ENCODE results near the gene SIRPD. TPM values are rescaled to one million over a fixed set of nuclear protein-coding genes. Genes with fewer than 3 reads are reported as not detected.

Gene SIRPD
- total and polyA plus RNA-seq, 2 of the 13 experiments (the other 11 are each of a cell fraction or from before 2014, with no cell fraction given), result not detected

DNA sequence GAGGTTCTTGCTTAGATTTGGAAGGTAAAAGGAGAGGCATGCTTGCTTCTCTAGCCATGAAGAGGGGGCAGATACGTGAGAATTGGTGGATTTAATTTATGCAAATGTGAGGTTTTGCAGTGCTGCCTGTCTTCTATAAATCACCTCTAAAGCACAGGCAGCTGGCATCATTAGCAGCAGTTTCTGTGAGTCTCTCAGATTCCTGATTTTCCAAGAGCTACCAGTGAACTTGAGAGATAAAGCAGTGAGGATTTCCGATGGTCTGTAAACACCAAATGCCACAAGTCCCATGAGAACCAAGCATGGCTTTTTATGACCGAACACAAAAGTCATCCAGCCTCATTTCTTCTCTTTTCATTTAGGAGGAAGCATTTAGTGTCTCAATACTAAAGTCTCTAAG, 63.1 kb downstream of the SIRPD start:
- FAIRE-seq (no peak), ATAC-seq (no peak), DNase-seq (ENCODE audit: low spot score) (no peak)
- BruUV-seq (replicated peaks), result no TSS peak
- no peak for TF ChIP-seq SALL2 (CRISPR knock-in tag; IDR thresholded peaks at IDR 0.05)
- no peak for TF ChIP-seq CHD4 (IDR thresholded peaks at IDR 0.05; ENCODE audit: borderline replicate concordance, low read length)
- TF ChIP-seq, protein P1, sequence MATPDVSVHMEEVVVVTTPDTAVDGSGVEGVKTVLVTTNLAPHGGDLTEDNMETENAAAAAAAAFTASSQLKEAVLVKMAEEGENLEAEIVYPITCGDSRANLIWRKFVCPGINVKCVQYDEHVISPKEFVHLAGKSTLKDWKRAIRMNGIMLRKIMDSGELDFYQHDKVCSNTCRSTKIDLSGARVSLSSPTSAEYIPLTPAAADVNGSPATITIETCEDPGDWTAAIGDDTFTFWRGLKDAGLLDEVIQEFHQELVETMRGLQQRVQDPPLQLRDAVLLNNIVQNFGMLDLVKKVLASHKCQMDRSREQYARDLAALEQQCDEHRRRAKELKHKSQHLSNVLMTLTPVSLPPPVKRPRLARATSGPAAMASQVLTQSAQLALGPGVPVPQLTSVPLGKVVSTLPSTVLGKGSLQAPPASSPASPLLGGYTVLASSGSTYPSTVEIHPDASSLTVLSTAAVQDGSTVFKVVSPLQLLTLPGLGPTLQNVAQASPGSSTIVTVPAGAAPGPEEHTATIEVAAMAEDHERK (CRISPR knock-in tag; IDR thresholded peaks at IDR 0.05; ENCODE audit: low read depth), result no peak
- TF ChIP-seq RBM39 (IDR thresholded peaks at IDR 0.05; ENCODE audit: low read depth, low read length, poor library complexity, severe bottlenecking), result no peak
- TF ChIP-seq FOXA1 (IDR thresholded peaks at IDR 0.05), result no peak
- no peak for TF ChIP-seq FOXA1 (CRISPR knock-in tag; IDR thresholded peaks at IDR 0.05)
- TF ChIP-seq, protein P2, sequence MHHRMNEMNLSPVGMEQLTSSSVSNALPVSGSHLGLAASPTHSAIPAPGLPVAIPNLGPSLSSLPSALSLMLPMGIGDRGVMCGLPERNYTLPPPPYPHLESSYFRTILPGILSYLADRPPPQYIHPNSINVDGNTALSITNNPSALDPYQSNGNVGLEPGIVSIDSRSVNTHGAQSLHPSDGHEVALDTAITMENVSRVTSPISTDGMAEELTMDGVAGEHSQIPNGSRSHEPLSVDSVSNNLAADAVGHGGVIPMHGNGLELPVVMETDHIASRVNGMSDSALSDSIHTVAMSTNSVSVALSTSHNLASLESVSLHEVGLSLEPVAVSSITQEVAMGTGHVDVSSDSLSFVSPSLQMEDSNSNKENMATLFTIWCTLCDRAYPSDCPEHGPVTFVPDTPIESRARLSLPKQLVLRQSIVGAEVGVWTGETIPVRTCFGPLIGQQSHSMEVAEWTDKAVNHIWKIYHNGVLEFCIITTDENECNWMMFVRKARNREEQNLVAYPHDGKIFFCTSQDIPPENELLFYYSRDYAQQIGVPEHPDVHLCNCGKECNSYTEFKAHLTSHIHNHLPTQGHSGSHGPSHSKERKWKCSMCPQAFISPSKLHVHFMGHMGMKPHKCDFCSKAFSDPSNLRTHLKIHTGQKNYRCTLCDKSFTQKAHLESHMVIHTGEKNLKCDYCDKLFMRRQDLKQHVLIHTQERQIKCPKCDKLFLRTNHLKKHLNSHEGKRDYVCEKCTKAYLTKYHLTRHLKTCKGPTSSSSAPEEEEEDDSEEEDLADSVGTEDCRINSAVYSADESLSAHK (CRISPR knock-in tag; IDR thresholded peaks at IDR 0.05; ENCODE audit: borderline replicate concordance), result no peak
- no peak for TF ChIP-seq HNRNPUL1 (IDR thresholded peaks at IDR 0.05; ENCODE audit: low read depth, low read length)
- TF ChIP-seq ZBTB1 (CRISPR knock-in tag; IDR thresholded peaks at IDR 0.05; ENCODE audit: borderline replicate concordance), result no peak
- TF ChIP-seq NFYC (CRISPR knock-in tag; IDR thresholded peaks at IDR 0.05), result no peak
- TF ChIP-seq, protein P3, sequence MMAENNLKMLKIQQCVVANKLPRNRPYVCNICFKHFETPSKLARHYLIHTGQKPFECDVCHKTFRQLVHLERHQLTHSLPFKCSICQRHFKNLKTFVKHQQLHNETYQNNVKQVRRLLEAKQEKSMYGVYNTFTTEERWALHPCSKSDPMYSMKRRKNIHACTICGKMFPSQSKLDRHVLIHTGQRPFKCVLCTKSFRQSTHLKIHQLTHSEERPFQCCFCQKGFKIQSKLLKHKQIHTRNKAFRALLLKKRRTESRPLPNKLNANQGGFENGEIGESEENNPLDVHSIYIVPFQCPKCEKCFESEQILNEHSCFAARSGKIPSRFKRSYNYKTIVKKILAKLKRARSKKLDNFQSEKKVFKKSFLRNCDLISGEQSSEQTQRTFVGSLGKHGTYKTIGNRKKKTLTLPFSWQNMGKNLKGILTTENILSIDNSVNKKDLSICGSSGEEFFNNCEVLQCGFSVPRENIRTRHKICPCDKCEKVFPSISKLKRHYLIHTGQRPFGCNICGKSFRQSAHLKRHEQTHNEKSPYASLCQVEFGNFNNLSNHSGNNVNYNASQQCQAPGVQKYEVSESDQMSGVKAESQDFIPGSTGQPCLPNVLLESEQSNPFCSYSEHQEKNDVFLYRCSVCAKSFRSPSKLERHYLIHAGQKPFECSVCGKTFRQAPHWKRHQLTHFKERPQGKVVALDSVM (CRISPR knock-in tag; IDR thresholded peaks at IDR 0.05), result no peak
- TF ChIP-seq, protein P4, sequence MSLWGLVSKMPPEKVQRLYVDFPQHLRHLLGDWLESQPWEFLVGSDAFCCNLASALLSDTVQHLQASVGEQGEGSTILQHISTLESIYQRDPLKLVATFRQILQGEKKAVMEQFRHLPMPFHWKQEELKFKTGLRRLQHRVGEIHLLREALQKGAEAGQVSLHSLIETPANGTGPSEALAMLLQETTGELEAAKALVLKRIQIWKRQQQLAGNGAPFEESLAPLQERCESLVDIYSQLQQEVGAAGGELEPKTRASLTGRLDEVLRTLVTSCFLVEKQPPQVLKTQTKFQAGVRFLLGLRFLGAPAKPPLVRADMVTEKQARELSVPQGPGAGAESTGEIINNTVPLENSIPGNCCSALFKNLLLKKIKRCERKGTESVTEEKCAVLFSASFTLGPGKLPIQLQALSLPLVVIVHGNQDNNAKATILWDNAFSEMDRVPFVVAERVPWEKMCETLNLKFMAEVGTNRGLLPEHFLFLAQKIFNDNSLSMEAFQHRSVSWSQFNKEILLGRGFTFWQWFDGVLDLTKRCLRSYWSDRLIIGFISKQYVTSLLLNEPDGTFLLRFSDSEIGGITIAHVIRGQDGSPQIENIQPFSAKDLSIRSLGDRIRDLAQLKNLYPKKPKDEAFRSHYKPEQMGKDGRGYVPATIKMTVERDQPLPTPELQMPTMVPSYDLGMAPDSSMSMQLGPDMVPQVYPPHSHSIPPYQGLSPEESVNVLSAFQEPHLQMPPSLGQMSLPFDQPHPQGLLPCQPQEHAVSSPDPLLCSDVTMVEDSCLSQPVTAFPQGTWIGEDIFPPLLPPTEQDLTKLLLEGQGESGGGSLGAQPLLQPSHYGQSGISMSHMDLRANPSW (CRISPR knock-in tag; IDR thresholded peaks at IDR 0.05; ENCODE audit: borderline replicate concordance), result no peak
- no peak for TF ChIP-seq NR2C2 (CRISPR knock-in tag; IDR thresholded peaks at IDR 0.05; ENCODE audit: borderline replicate concordance)
- no peak for TF ChIP-seq NCOR1 (IDR thresholded peaks at IDR 0.05; ENCODE audit: borderline replicate concordance, low read length)
- Histone ChIP-seq H3K9ac (ENCODE audit: insufficient read depth, low read depth, low read length) (no peak overlapping the region), H4K20me1 (ENCODE audit: insufficient read depth, low read length) (no peaks in the 10 kb centered on the region), H3K4me1 (ENCODE audit: insufficient read depth, low read length) (no peaks in the 10 kb centered on the region), H3K27me3 (ENCODE audit: control insufficient read depth in 1 of 2, insufficient read depth in 2 of 2, low read length in 2 of 2) (peaks cover 0 to 24% of the 10 kb centered on the region in 2 experiments; a peak in 3 of 5 replicates), H3K27ac (ENCODE audit: extremely low read length, insufficient read depth, low read length) (no peak overlapping the region), H3K4me2 (ENCODE audit: low read depth, low read length) (no peak overlapping the region), H2AFZ (ENCODE audit: low read length) (no peak overlapping the region), H3K36me3 (replicated peaks in 1 of 2; ENCODE audit: control insufficient read depth in 1 of 2, insufficient read depth in 2 of 2, low read length in 2 of 2) (no peaks in the 10 kb centered on the region), H3K4me3 (replicated peaks in 1 of 3; ENCODE audit: insufficient read depth in 1 of 3, low read depth in 2 of 3, low read length in 3 of 3) (no peak overlapping the region), H3K79me2 (ENCODE audit: insufficient read depth, low read length) (no peaks in the 10 kb centered on the region), H3K9me3 (ENCODE audit: low read length) (no peaks in the 10 kb centered on the region)
- POLR2A ChIA-PET, result no interaction called here
- in situ Hi-C loops (cut with HindIII; ENCODE audit: extremely low pct_ligation_motif_present, low pct_unique_long_range_greater_than_20kb) (no loop called here), intact Hi-C loops (cut with micrococcal nuclease; ENCODE audit: unreplicated experiment) (no loop called here)
- WGBS (ENCODE audit: low lambda C conversion rate), result 2% methylated on average over 3 of the region's 3 CpGs
- CTCF ChIA-PET (ENCODE audit: low intra/inter-chr PET ratio, low total read pairs), result no interaction called here
